Esophagus muscularis mucosa (tissue), 3 donors: ENCODE measurements around the gene TMEM200B.

Experiments used
- POLR2A ChIP-seq: fragments of 450-650 bp; IDR thresholded peaks from one replicate; pipeline ENCODE4 v1.6.1; 2017; ENCODE audit warnings: antibody characterized with exemption, moderate library complexity, mild to moderate bottlenecking, low read depth
- POLR2AphosphoS5 ChIP-seq, 2 donors: sonication (generic); formaldehyde crosslinking; IDR thresholded peaks; one replicate each; pipeline ENCODE4 v1.6.1; 2017; ENCODE audit warnings: antibody characterized with exemption in 2 of 2
- TF ChIP-seq, protein P1 (sequence below), 3 experiments: fragments of 200-600 bp in 2 of 3; fragments of 450-650 bp in 1 of 3; sonication (generic) in 2 of 3; IDR thresholded peaks; one replicate each; pipeline ENCODE4 v1.5.1; 2017 to 2019; ENCODE audit warnings: antibody characterized with exemption in 3 of 3, mild to moderate bottlenecking in 2 of 3, moderate library complexity in 1 of 3

DNA sequence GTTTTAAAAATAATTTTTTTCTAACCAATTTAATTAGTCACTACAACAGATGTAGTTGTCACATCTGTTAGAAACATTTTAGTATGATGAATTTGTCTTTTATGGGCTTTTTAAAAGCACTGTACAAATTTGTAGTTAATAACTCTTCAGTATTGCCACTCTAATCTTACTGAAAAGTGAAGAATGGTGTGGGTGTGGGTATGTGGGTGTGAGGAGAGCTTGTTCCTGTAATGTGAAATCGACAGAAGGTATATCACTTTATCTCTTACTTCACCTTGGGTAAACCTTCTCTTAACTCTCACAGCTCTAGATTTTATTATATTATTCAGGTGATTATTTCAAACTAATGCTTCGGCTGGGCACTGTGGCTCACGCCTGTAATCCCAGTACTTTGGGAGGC, 42.5 kb downstream of the TMEM200B start:
- TF ChIP-seq, protein P1, sequence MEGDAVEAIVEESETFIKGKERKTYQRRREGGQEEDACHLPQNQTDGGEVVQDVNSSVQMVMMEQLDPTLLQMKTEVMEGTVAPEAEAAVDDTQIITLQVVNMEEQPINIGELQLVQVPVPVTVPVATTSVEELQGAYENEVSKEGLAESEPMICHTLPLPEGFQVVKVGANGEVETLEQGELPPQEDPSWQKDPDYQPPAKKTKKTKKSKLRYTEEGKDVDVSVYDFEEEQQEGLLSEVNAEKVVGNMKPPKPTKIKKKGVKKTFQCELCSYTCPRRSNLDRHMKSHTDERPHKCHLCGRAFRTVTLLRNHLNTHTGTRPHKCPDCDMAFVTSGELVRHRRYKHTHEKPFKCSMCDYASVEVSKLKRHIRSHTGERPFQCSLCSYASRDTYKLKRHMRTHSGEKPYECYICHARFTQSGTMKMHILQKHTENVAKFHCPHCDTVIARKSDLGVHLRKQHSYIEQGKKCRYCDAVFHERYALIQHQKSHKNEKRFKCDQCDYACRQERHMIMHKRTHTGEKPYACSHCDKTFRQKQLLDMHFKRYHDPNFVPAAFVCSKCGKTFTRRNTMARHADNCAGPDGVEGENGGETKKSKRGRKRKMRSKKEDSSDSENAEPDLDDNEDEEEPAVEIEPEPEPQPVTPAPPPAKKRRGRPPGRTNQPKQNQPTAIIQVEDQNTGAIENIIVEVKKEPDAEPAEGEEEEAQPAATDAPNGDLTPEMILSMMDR (IDR thresholded peaks at IDR 0.05) = no peak
- TF ChIP-seq POLR2A (no peak), POLR2AphosphoS5 (IDR thresholded peaks at IDR 0.05) (no peak)
